Upper lobe of right lung (tissue), 1 donor: ENCODE measurements around the gene PCYT1A. TPM values are rescaled to one million over a fixed set of nuclear protein-coding genes. Genes with fewer than 3 reads are reported as not detected.
A peak's percentile ranks its signal among the peaks of the same experiment; 100 is the strongest.

Source experiments
- ATAC-seq: fragments of 200-7000 bp; cut with Tn5 transposase; one replicate; pipeline ENCODE4 v1.9.1; 2020; ENCODE audit warnings: mild to moderate bottlenecking, moderate library complexity
- DNase-seq: peaks from one replicate; pipeline ENCODE4 v3.0.0-alpha.2; 2020
- H3K27ac ChIP-seq: fragments of 200-600 bp; one replicate; pipeline ENCODE4 v1.8.0; 2022
- H3K27me3 ChIP-seq: fragments of 200-600 bp; one replicate; pipeline ENCODE4 v1.8.0; 2022; ENCODE audit warnings: mild to moderate bottlenecking
- H3K36me3 ChIP-seq: fragments of 200-600 bp; one replicate; pipeline ENCODE4 v1.8.0; 2022
- H3K4me1 ChIP-seq: fragments of 200-600 bp; one replicate; pipeline ENCODE4 v1.8.0; 2022
- H3K4me3 ChIP-seq: fragments of 200-600 bp; one replicate; pipeline ENCODE4 v1.8.0; 2022; ENCODE audit warnings: mild to moderate bottlenecking
- H3K9me3 ChIP-seq: fragments of 200-600 bp; one replicate; pipeline ENCODE4 v1.8.0; 2022
- intact Hi-C: fragments of 100-400 bp; cut with DNase I; formaldehyde crosslinking; loops from one replicate; pipeline ENCODE4 v1.11.0; 2022
- total RNA-seq: library from RNA; stranded (reverse); fragmentation: NEBNext Ultra II Directional; extraction: Animal tissue kit (Norgen Biotek cat#: 25700); gene quantifications from one replicate; pipeline ENCODE4 v1.2.1, GENCODE V29; 2021
- TF ChIP-seq, protein P1 (sequence below): fragments of 200-600 bp; IDR thresholded peaks from one replicate; pipeline ENCODE4 v1.8.0; 2022; ENCODE audit warnings: antibody characterized with exemption
- donor health status: DM: no; HTN: yes; CAD: no; lungs with severe emphysema.

The PCYT1A gene
- total RNA-seq, 1 donor from 2014 or later, result 58.4 TPM

DNA sequence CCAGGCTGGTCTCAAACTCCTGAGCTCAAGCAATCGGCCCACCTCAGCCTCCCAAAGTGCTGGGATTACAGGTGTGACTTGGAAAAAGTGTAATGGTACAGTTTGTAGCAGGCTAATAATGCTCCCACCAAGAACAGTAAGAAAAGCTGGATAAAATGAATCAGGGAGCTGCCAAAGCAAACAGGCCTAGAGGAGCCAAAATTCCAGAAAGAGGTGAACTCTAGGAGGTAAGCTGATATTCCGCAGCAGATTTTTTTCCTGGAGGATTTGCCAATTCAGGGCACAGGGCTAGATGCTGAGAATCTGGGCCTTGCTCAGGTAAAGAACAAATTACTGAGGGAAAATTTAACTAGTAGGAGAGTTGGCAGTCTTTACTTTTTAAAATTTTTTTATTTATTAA is 11.0 kb upstream of the PCYT1A start:
- no peak overlapping the region for H3K27ac ChIP-seq
- no peak for DNase-seq
- H3K4me1 ChIP-seq, result no peaks in the 10 kb centered on the region
- no peaks in the 10 kb centered on the region for H3K27me3 ChIP-seq
- TF ChIP-seq, protein P1, sequence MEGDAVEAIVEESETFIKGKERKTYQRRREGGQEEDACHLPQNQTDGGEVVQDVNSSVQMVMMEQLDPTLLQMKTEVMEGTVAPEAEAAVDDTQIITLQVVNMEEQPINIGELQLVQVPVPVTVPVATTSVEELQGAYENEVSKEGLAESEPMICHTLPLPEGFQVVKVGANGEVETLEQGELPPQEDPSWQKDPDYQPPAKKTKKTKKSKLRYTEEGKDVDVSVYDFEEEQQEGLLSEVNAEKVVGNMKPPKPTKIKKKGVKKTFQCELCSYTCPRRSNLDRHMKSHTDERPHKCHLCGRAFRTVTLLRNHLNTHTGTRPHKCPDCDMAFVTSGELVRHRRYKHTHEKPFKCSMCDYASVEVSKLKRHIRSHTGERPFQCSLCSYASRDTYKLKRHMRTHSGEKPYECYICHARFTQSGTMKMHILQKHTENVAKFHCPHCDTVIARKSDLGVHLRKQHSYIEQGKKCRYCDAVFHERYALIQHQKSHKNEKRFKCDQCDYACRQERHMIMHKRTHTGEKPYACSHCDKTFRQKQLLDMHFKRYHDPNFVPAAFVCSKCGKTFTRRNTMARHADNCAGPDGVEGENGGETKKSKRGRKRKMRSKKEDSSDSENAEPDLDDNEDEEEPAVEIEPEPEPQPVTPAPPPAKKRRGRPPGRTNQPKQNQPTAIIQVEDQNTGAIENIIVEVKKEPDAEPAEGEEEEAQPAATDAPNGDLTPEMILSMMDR, result no peak
- H3K36me3 ChIP-seq, result no peaks in the 10 kb centered on the region
- no peak for ATAC-seq
- no peak overlapping the region for H3K4me3 ChIP-seq
- H3K9me3 ChIP-seq, result no peaks in the 10 kb centered on the region
- intact Hi-C loops, result no loop called here

DNA sequence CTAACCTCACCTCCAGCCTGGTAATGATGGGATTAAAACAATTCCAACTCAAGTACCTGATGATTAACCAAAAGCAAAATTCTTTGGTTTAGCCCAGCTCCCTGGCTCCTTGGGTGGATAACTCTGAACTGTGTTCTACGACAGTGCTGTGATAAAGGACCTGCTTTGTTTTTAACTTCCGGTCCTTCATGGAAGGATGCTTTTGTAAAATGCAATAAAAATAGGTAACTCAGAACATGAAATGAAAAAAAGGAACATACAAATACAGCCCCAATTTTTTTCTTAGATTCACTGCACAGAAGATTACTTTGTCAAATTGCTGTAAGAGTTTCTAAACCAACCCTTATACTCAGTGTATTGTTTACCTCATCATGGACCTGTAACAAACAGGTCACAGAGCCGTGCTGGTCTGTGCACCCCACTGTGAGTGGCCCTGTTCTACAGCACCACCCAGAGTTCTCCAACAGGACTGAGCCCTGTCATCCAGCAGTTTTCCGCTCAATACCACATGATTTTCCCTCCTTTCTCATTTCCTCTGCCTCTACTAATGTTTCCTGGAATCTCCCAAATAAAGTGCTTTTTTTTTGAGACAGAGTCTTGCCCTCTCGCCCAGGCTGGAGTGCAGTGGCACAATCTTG is 4.9 kb upstream of the PCYT1A start:
- intact Hi-C loops, result no loop called here
- Histone ChIP-seq H3K4me1 (no peaks in the 10 kb centered on the region), H3K27me3 (no peaks in the 10 kb centered on the region), H3K4me3 (no peak overlapping the region), H3K27ac (no peak overlapping the region), H3K36me3 (no peaks in the 10 kb centered on the region), H3K9me3 (no peaks in the 10 kb centered on the region)
- ATAC-seq, result no peak
- TF ChIP-seq, protein P1, result no peak
- no peak for DNase-seq

DNA sequence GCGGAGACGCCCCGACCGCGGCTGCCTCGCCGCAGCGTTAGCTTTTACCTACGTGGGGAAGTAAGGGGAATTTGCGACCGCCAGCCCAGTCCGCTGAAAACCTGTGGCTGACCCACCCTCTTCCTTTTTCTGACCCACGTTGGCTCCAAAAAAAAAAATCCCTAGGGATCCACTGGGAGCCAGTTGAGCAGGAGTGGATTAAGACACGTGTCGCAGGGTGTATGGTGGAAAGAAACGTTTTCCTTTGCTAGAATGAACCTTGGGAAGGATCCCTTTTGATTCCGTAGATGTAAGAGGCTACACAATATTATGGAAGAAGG is 575 bp upstream of the PCYT1A start:
- no peak for ATAC-seq
- Histone ChIP-seq H3K27ac (peak overlapping the region; percentile 95), H3K4me1 (peaks cover 21% of the 10 kb centered on the region), H3K27me3 (no peaks in the 10 kb centered on the region), H3K36me3 (no peaks in the 10 kb centered on the region), H3K9me3 (no peaks in the 10 kb centered on the region), H3K4me3 (peak overlapping the region; percentile 79)
- TF ChIP-seq, protein P1, result no peak
- DNase-seq, result no peak
- intact Hi-C loops, result no loop called here

DNA sequence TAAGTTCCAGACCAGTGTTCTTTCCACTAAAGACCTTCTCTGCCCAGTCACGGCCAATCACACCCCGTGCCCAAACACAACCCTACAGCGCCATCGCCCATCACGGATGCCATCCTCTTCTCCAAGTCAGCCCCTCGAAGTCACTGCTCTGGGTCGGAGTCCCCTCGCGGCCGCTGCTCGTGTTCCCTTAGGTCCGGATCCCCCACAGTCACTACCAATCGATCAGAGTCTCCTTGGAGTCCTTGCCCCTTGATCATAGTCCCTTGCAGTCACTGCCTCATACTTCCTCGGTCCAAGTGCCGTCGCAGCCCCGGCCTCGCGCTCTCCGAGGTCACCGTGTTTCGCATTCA is 461 bp downstream of the PCYT1A start:
- H3K27ac ChIP-seq, result peak overlapping the region; percentile 95
- H3K4me3 ChIP-seq, result peak overlapping the region; percentile 79
- TF ChIP-seq, protein P1, result no peak
- no peaks in the 10 kb centered on the region for H3K36me3 ChIP-seq
- peaks cover 21% of the 10 kb centered on the region for H3K4me1 ChIP-seq
- intact Hi-C loops, result no loop called here
- ATAC-seq (peak; percentile 31), DNase-seq (no peak)
- no peaks in the 10 kb centered on the region for H3K27me3 ChIP-seq
- H3K9me3 ChIP-seq, result no peaks in the 10 kb centered on the region

DNA sequence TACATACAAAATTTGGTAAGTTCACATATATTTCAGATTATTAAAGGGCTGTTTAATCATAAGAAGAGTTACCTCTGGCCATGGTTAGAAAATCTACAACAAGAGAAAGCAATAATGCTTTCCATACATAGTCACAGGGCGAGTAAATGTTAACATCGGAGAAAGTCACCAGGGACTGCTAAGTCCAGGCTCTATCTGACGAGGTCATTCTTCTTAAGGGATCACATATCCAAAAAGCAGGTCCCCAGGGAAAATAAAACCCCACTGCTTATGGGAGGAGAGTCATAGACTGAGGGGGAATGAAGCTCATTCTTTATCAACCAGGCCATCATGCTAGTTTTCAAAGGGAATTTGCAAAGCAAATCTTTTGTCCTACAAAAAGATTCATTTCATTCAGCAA is 3.1 kb downstream of the PCYT1A start:
- intact Hi-C loops, result no loop called here
- TF ChIP-seq, protein P1, result no peak
- Histone ChIP-seq H3K27ac (no peak overlapping the region), H3K27me3 (no peaks in the 10 kb centered on the region), H3K4me1 (peaks cover 31% of the 10 kb centered on the region), H3K4me3 (no peak overlapping the region), H3K9me3 (no peaks in the 10 kb centered on the region), H3K36me3 (no peaks in the 10 kb centered on the region)
- no peak for DNase-seq
- ATAC-seq, result no peak

DNA sequence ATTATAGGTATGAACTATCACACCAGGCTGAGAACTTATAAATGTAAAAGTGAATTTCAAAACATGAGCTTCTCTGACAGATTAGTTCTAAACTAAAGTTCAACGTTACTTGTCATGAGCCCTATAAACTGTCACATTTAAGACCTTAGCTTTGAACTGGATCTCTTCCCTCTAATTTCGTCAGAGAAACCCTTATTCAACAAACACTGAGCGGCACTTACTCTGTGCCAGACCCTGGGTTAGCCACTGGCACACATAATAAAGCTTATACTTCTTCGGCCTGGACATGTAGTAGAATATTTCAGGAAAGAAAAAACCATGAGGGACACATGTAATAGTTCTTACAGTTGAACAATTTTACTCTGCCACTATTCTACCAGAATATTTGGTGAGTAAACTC is 5.6 kb downstream of the PCYT1A start:
- no peak for ATAC-seq

More for the DNA sequence above, 5.6 kb downstream of the PCYT1A start:
- H3K4me3 ChIP-seq, result no peak overlapping the region
- no peaks in the 10 kb centered on the region for H3K9me3 ChIP-seq
- TF ChIP-seq, protein P1, result no peak
- peaks cover 38% of the 10 kb centered on the region for H3K4me1 ChIP-seq
- H3K27ac ChIP-seq, result no peak overlapping the region
- H3K27me3 ChIP-seq, result no peaks in the 10 kb centered on the region
- DNase-seq, result no peak
- no peaks in the 10 kb centered on the region for H3K36me3 ChIP-seq
- intact Hi-C loops, result no loop called here
